ENCODE results near the gene FAM120A.

The FAM120A gene

DNA sequence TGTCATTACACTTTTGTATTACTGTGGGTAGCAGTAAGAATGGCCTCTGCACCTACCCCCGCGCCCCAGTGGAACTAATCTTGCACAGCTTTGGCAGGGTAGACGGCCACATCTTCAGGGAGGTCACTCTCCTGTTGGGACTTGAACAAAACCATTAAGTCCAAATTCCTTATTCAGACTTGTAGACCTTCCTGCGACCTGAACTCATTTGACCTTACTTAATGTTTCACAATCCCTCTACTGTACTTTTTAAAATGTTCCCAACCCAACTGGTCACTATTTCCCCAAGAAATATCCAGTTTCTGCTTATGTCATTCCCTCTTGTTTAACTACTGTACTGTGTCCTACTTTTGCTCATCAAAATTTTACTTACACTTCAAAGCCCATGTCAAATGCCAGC lies 7.2 kb downstream of the FAM120A start:
- Histone ChIP-seq H4K91ac (ENCODE audit: low read length) (no peak overlapping the region), H3K4ac (ENCODE audit: low read depth in 1 of 2, low read length in 2 of 2) (no peak overlapping the region), H3K79me1 (replicated peaks; ENCODE audit: low read length, poor library complexity, severe bottlenecking) (peaks cover 4% of the 10 kb centered on the region), H2BK15ac (ENCODE audit: low read depth, poor library complexity, severe bottlenecking) (no peak overlapping the region), H3K27me3 (ENCODE audit: control insufficient read depth in 1 of 2, insufficient read depth in 1 of 2, low read length in 2 of 2) (no peaks in the 10 kb centered on the region), H3K36me3 (ENCODE audit: control insufficient read depth in 1 of 2, insufficient read depth in 2 of 2, low read depth in 1 of 2, low read length in 2 of 2) (no peaks in the 10 kb centered on the region), H3K18ac (ENCODE audit: low read depth in 1 of 2, low read length in 2 of 2) (no peak overlapping the region), H3K27ac (ENCODE audit: low read length, poor library complexity, severe bottlenecking) (no peak overlapping the region), H2BK120ac (ENCODE audit: low read depth, low read length) (no peak overlapping the region), H2AFZ (ENCODE audit: low read depth, low read length) (no peak overlapping the region), H3K9ac (ENCODE audit: low read length) (no peak overlapping the region), H2BK5ac (ENCODE audit: low read depth, low read length, poor library complexity, severe bottlenecking) (no peak overlapping the region), H3K23ac (ENCODE audit: low read length in 2 of 2) (no peak overlapping the region), H4K8ac (ENCODE audit: low read length) (no peak overlapping the region), H2AK5ac (ENCODE audit: low read length, severe bottlenecking) (no peak overlapping the region), H3K4me3 (ENCODE audit: insufficient read depth in 1 of 2, low read depth in 1 of 2, low read length in 2 of 2) (peak overlapping the region in 1 of 2 experiments; percentile 21), H3K9me3 (ENCODE audit: control insufficient read depth, low read length) (no peaks in the 10 kb centered on the region), H3K14ac (ENCODE audit: low read length in 2 of 2) (no peak overlapping the region), H3K4me1 (ENCODE audit: control insufficient read depth, insufficient read depth, low read depth, low read length) (peaks cover 5% of the 10 kb centered on the region), H2BK12ac (ENCODE audit: low read length in 2 of 2) (no peak overlapping the region), H3K4me2 (ENCODE audit: low read length, poor library complexity, severe bottlenecking) (no peak overlapping the region)
- no peak for DNase-seq
- WGBS, result 96% methylated on average over 4 of the region's 4 CpGs

- H3K4me2 ChIP-seq (ENCODE audit: low read length, poor library complexity, severe bottlenecking), result no peak overlapping the region
- peaks cover 5% of the 10 kb centered on the region for H3K79me1 ChIP-seq (replicated peaks; ENCODE audit: low read length, poor library complexity, severe bottlenecking)
- DNase-seq, result no peak
- H4K8ac ChIP-seq (ENCODE audit: low read length), result no peak overlapping the region
- H3K36me3 ChIP-seq (ENCODE audit: control insufficient read depth in 1 of 2, insufficient read depth in 2 of 2, low read depth in 1 of 2, low read length in 2 of 2), result no peaks in the 10 kb centered on the region
- H2AK5ac ChIP-seq (ENCODE audit: low read length, severe bottlenecking), result no peak overlapping the region
- H3K18ac ChIP-seq (ENCODE audit: low read depth in 1 of 2, low read length in 2 of 2), result no peak overlapping the region
- H3K4me3 ChIP-seq (ENCODE audit: insufficient read depth in 1 of 2, low read depth in 1 of 2, low read length in 2 of 2), result no peak overlapping the region
- H3K27ac ChIP-seq (ENCODE audit: low read length, poor library complexity, severe bottlenecking), result no peak overlapping the region
- H2BK12ac ChIP-seq (ENCODE audit: low read length in 2 of 2), result no peak overlapping the region
- no peak overlapping the region for H3K9ac ChIP-seq (ENCODE audit: low read length)
- H3K27me3 ChIP-seq (ENCODE audit: control insufficient read depth in 1 of 2, insufficient read depth in 1 of 2, low read length in 2 of 2), result no peaks in the 10 kb centered on the region
- H3K9me3 ChIP-seq (ENCODE audit: control insufficient read depth, low read length), result no peaks in the 10 kb centered on the region
- peaks cover 6% of the 10 kb centered on the region for H3K4me1 ChIP-seq (ENCODE audit: control insufficient read depth, insufficient read depth, low read depth, low read length)
- H2BK120ac ChIP-seq (ENCODE audit: low read depth, low read length), result no peak overlapping the region
- no peak overlapping the region for H4K91ac ChIP-seq (ENCODE audit: low read length)
- no peak overlapping the region for H2AFZ ChIP-seq (ENCODE audit: low read depth, low read length)
- no peak overlapping the region for H2BK5ac ChIP-seq (ENCODE audit: low read depth, low read length, poor library complexity, severe bottlenecking)
- H3K4ac ChIP-seq (ENCODE audit: low read depth in 1 of 2, low read length in 2 of 2), result no peak overlapping the region
- no peak overlapping the region for H3K23ac ChIP-seq (ENCODE audit: low read length in 2 of 2)
- no peak overlapping the region for H2BK15ac ChIP-seq (ENCODE audit: low read depth, poor library complexity, severe bottlenecking)
- H3K14ac ChIP-seq (ENCODE audit: low read length in 2 of 2), result no peak overlapping the region
Measured at GRCh38 chr9:93459432-93459847, 8.0 kb downstream of the FAM120A start.

DNA sequence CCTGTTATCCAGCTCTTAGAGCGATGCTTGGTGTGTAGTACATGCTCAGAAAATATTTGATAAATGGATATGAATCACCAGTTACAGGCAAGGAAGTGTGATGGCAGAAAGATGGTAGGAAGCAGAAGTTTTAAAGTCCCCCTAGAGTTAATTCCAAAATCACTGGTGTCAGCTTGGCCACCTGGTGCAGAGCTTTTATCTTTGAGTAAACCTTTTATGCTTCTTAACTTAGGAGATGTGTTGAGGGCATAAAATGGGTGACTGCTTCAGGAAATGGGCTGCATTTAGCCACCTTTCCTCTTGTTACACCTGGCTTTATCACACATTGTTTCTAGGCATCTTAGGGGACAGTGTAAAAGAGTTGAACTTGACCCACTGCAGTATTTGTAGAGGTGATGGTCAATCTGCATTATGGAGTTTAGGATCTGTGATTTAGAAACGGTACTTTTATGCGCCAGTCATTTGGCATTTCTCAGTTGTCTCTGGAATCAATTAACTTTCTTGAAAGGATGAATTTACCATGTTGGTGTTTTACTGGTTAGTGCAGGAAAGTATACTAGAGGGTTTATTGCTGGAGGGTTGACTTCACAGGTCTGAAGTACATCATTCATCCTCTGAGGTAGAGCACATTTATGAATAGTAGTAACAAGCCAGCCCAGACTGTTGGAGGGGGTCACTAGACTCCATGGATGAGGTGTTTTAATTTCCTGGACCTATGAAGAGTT lies 9.4 kb downstream of the FAM120A start:
- Histone ChIP-seq H3K14ac (ENCODE audit: low read length in 2 of 2) (no peak overlapping the region), H3K27ac (ENCODE audit: low read length, poor library complexity, severe bottlenecking) (no peak overlapping the region), H2BK5ac (ENCODE audit: low read depth, low read length, poor library complexity, severe bottlenecking) (no peak overlapping the region), H4K8ac (ENCODE audit: low read length) (no peak overlapping the region), H3K23ac (ENCODE audit: low read length in 2 of 2) (no peak overlapping the region), H3K9ac (ENCODE audit: low read length) (no peak overlapping the region), H2BK120ac (ENCODE audit: low read depth, low read length) (no peak overlapping the region), H3K4ac (ENCODE audit: low read depth in 1 of 2, low read length in 2 of 2) (no peak overlapping the region), H3K4me2 (ENCODE audit: low read length, poor library complexity, severe bottlenecking) (no peak overlapping the region), H4K91ac (ENCODE audit: low read length) (no peak overlapping the region), H2BK12ac (ENCODE audit: low read length in 2 of 2) (no peak overlapping the region), H3K4me1 (ENCODE audit: control insufficient read depth, insufficient read depth, low read depth, low read length) (peaks cover 6% of the 10 kb centered on the region), H3K9me3 (ENCODE audit: control insufficient read depth, low read length) (no peaks in the 10 kb centered on the region), H2AK5ac (ENCODE audit: low read length, severe bottlenecking) (no peak overlapping the region), H2AFZ (ENCODE audit: low read depth, low read length) (no peak overlapping the region), H3K36me3 (ENCODE audit: control insufficient read depth in 1 of 2, insufficient read depth in 2 of 2, low read depth in 1 of 2, low read length in 2 of 2) (no peaks in the 10 kb centered on the region), H3K18ac (ENCODE audit: low read depth in 1 of 2, low read length in 2 of 2) (no peak overlapping the region), H3K27me3 (ENCODE audit: control insufficient read depth in 1 of 2, insufficient read depth in 1 of 2, low read length in 2 of 2) (no peaks in the 10 kb centered on the region), H2BK15ac (ENCODE audit: low read depth, poor library complexity, severe bottlenecking) (no peak overlapping the region), H3K4me3 (ENCODE audit: insufficient read depth in 1 of 2, low read depth in 1 of 2, low read length in 2 of 2) (no peak overlapping the region), H3K79me1 (replicated peaks; ENCODE audit: low read length, poor library complexity, severe bottlenecking) (peaks cover 5% of the 10 kb centered on the region)
- 98% methylated on average over 3 of the region's 3 CpGs for WGBS
- DNase-seq, result no peak

- Histone ChIP-seq H2BK12ac (ENCODE audit: low read length in 2 of 2) (no peak overlapping the region), H2AFZ (ENCODE audit: low read depth, low read length) (no peak overlapping the region), H3K4ac (ENCODE audit: low read depth in 1 of 2, low read length in 2 of 2) (no peak overlapping the region), H3K9me3 (ENCODE audit: control insufficient read depth, low read length) (no peaks in the 10 kb centered on the region), H2BK5ac (ENCODE audit: low read depth, low read length, poor library complexity, severe bottlenecking) (no peak overlapping the region), H4K91ac (ENCODE audit: low read length) (no peak overlapping the region), H3K18ac (ENCODE audit: low read depth in 1 of 2, low read length in 2 of 2) (no peak overlapping the region), H3K79me1 (replicated peaks; ENCODE audit: low read length, poor library complexity, severe bottlenecking) (peaks cover 5% of the 10 kb centered on the region), H2AK5ac (ENCODE audit: low read length, severe bottlenecking) (no peak overlapping the region), H3K23ac (ENCODE audit: low read length in 2 of 2) (no peak overlapping the region), H3K4me3 (ENCODE audit: insufficient read depth in 1 of 2, low read depth in 1 of 2, low read length in 2 of 2) (no peak overlapping the region), H3K27ac (ENCODE audit: low read length, poor library complexity, severe bottlenecking) (no peak overlapping the region), H2BK15ac (ENCODE audit: low read depth, poor library complexity, severe bottlenecking) (no peak overlapping the region), H3K27me3 (ENCODE audit: control insufficient read depth in 1 of 2, insufficient read depth in 1 of 2, low read length in 2 of 2) (no peaks in the 10 kb centered on the region), H2BK120ac (ENCODE audit: low read depth, low read length) (no peak overlapping the region), H3K9ac (ENCODE audit: low read length) (no peak overlapping the region), H3K36me3 (ENCODE audit: control insufficient read depth in 1 of 2, insufficient read depth in 2 of 2, low read depth in 1 of 2, low read length in 2 of 2) (no peaks in the 10 kb centered on the region), H3K4me2 (ENCODE audit: low read length, poor library complexity, severe bottlenecking) (no peak overlapping the region), H4K8ac (ENCODE audit: low read length) (no peak overlapping the region), H3K14ac (ENCODE audit: low read length in 2 of 2) (no peak overlapping the region), H3K4me1 (ENCODE audit: control insufficient read depth, insufficient read depth, low read depth, low read length) (peaks cover 8% of the 10 kb centered on the region)
- WGBS, result no CpG with 5 or more reads among the region's 1 CpG
- DNase-seq, result no peak
Measured at GRCh38 chr9:93461414-93461743, 9.9 kb downstream of the FAM120A start.
